Neural crest cell (in vitro differentiated cells): ENCODE data around the gene SLC4A8. TPM values are rescaled to one million over a fixed set of nuclear protein-coding genes. Genes with fewer than 3 reads are reported as not detected.

ENCODE experiments used
- DNase-seq: peaks from one replicate; pipeline ENCODE4 v3.0.0; 2021; ENCODE audit warnings: low read depth, mixed read lengths, low spot score
- H3K27ac Mint-ChIP-seq: one replicate; pipeline ENCODE4 v1.8.0; 2021; ENCODE audit warnings: mild to moderate bottlenecking, mixed read lengths; ENCODE audit not compliant: unreplicated experiment
- H3K27me3 Mint-ChIP-seq: 2 replicates; pipeline ENCODE4 v1.8.0; 2021; ENCODE audit warnings: low read depth, mild to moderate bottlenecking, mixed read lengths
- H3K36me3 Mint-ChIP-seq: 2 replicates; pipeline ENCODE4 v1.8.0; 2021; ENCODE audit warnings: low read depth, mild to moderate bottlenecking, mixed read lengths
- H3K4me1 Mint-ChIP-seq: 2 replicates; pipeline ENCODE4 v1.8.0; 2021; ENCODE audit warnings: mixed read lengths
- H3K4me3 Mint-ChIP-seq: one replicate; pipeline ENCODE4 v1.8.0; 2021; ENCODE audit warnings: mild to moderate bottlenecking, mixed read lengths
- H3K9me3 Mint-ChIP-seq: 2 replicates; pipeline ENCODE4 v1.8.0; 2021; ENCODE audit warnings: mixed read lengths
- CTCF ChIP-seq: fragments of 200-600 bp; sonication (generic); conservative IDR thresholded peaks from 2 replicates; pipeline ENCODE4 v1.5.0; 2021; ENCODE audit warnings: antibody characterized with exemption, mild to moderate bottlenecking
- long read RNA-seq: library from polyadenylated mRNA; unstranded; transcript quantifications from one replicate; pipeline ENCODE4 v2.0.0, GENCODE V29; 2020
- total RNA-seq: library from RNA; stranded (reverse); gene quantifications from 2 replicates; pipeline ENCODE4 v1.2.1, GENCODE V29; 2021

SLC4A8 gene
- total RNA-seq: 30.9 and 33.8 TPM in 2 replicates
- long read RNA-seq, full-length matches to known transcripts: 2 of 18 reads
- long read RNA-seq, partial matches to known transcripts: 9 of 18 reads
- long read RNA-seq, other reads (novel, unspliced or antisense): 7 of 18 reads

GRCh38 chr12:51424662-51425539, at the start of gene SLC4A8:
Gene SLC4A8 (plus strand): TSS chr12:51424831. CDS start chr12:51424988, 157 bp downstream.
- H3K27ac Mint-ChIP-seq: peak within 1 kb of the TSS; percentile 40
- H3K36me3 Mint-ChIP-seq: no peaks in the 10 kb centered on the region
- peak within 1 kb of the TSS; percentile 92 for H3K4me3 Mint-ChIP-seq
- no peaks in the 10 kb centered on the region for H3K27me3 Mint-ChIP-seq
- no peaks in the 10 kb centered on the region for H3K9me3 Mint-ChIP-seq
- peaks cover 46% of the 10 kb centered on the region for H3K4me1 Mint-ChIP-seq
- DNase-seq: peak; percentile 94
- TF ChIP-seq CTCF: peak; percentile 87

- no peaks in the 10 kb centered on the region for H3K36me3 Mint-ChIP-seq
- H3K27me3 Mint-ChIP-seq: no peaks in the 10 kb centered on the region
- H3K27ac Mint-ChIP-seq: no peak overlapping the region
- TF ChIP-seq CTCF: no peak
- H3K4me3 Mint-ChIP-seq: no peak overlapping the region
- H3K4me1 Mint-ChIP-seq: peaks cover 10% of the 10 kb centered on the region
- DNase-seq: no peak
- no peaks in the 10 kb centered on the region for H3K9me3 Mint-ChIP-seq
Observed at GRCh38 chr12:51374856-51375255, 49.8 kb upstream of the SLC4A8 start.

- TF ChIP-seq CTCF: no peak
- Mint-ChIP-seq H3K9me3 (no peaks in the 10 kb centered on the region), H3K4me3 (no peak overlapping the region), H3K27me3 (no peaks in the 10 kb centered on the region), H3K36me3 (no peaks in the 10 kb centered on the region), H3K27ac (no peak overlapping the region), H3K4me1 (no peaks in the 10 kb centered on the region)
- DNase-seq: no peak
Observed at GRCh38 chr12:51377099-51377984, 47.3 kb upstream of the SLC4A8 start.

- H3K4me3 Mint-ChIP-seq: no peak overlapping the region
- H3K36me3 Mint-ChIP-seq: no peaks in the 10 kb centered on the region
- H3K27ac Mint-ChIP-seq: peak overlapping the region; percentile 92
- H3K9me3 Mint-ChIP-seq: no peaks in the 10 kb centered on the region
- no peak for DNase-seq
- TF ChIP-seq CTCF: no peak
- H3K27me3 Mint-ChIP-seq: no peaks in the 10 kb centered on the region
- H3K4me1 Mint-ChIP-seq: peaks cover 4% of the 10 kb centered on the region
Observed at GRCh38 chr12:51378749-51379148, 45.9 kb upstream of the SLC4A8 start.

- no peak for DNase-seq
- TF ChIP-seq CTCF: no peak
- Mint-ChIP-seq H3K4me3 (no peak overlapping the region), H3K36me3 (no peaks in the 10 kb centered on the region), H3K9me3 (no peaks in the 10 kb centered on the region), H3K27me3 (no peaks in the 10 kb centered on the region), H3K27ac (no peak overlapping the region), H3K4me1 (peaks cover 8% of the 10 kb centered on the region)
Observed at GRCh38 chr12:51379571-51379970, 45.1 kb upstream of the SLC4A8 start.
